ENCODE data around the gene SNRPA.

DNA sequence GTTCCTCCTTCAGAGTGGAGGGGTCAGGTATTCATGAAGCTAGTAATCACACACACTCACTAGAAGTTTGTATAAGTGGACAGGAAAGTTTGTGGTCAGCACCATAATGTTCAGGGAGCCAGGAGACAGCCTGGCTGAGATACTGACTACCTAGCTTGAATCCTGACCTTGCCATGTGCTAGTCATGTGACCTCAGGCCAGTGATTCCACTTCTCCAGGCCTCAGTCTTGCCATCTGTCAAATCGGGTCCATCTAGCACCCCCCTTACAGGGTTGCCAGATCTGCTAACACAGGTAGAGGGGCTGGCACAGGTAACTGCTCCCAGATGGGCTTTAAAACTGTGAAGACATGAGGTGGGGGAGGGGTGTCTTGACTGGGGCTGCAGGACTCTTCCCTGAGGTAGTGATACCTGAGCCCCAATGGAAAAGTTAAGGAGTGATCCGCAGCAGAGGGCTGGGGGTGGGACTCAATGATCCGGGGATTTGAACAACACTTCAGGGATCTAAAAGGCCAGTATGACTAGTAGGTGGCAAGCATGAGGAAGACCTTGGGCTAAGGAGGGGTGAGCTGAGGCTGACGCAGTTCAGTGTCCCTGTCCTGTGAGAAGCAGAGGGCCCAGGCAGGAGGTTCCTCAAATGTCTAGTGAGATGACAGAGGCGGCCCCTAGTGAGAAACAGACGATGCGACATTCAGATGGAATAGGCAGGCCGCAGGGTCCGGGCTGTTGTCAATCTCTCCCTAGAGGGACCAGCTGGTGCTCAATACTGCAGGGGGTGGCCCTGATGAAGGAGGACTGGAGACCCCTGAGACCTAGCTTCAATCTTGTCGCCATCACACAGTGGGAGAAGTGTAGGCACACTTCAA, 9.2 kb upstream of the SNRPA start:
- TF ChIP-seq, protein P1, sequence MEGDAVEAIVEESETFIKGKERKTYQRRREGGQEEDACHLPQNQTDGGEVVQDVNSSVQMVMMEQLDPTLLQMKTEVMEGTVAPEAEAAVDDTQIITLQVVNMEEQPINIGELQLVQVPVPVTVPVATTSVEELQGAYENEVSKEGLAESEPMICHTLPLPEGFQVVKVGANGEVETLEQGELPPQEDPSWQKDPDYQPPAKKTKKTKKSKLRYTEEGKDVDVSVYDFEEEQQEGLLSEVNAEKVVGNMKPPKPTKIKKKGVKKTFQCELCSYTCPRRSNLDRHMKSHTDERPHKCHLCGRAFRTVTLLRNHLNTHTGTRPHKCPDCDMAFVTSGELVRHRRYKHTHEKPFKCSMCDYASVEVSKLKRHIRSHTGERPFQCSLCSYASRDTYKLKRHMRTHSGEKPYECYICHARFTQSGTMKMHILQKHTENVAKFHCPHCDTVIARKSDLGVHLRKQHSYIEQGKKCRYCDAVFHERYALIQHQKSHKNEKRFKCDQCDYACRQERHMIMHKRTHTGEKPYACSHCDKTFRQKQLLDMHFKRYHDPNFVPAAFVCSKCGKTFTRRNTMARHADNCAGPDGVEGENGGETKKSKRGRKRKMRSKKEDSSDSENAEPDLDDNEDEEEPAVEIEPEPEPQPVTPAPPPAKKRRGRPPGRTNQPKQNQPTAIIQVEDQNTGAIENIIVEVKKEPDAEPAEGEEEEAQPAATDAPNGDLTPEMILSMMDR (IDR thresholded peaks at IDR 0.05): no peak
- TF ChIP-seq EZH2 (IDR thresholded peaks at IDR 0.05): no peak
- TF ChIP-seq EZH2phosphoT487 (IDR thresholded peaks at IDR 0.05): no peak
